ENCODE results near the gene B3GLCT. TPM values are rescaled to one million over a fixed set of nuclear protein-coding genes. Genes with fewer than 3 reads are reported as not detected.
"Not testable (repeated sequence)": the region's sequence is repeated elsewhere in the genome, so short reads cannot be mapped to it uniquely, and the experiment has no call there.

The B3GLCT gene
- polyA plus RNA-seq, 1 donor from 2014 or later: 8.2 TPM

GRCh38 chr13:31213651-31214289, 14.0 kb downstream of the B3GLCT start:
- H3K36me3 ChIP-seq (ENCODE audit: insufficient read depth, low read length): no peaks in the 10 kb centered on the region
- H3K79me2 ChIP-seq (replicated peaks; ENCODE audit: insufficient read depth, low read length): no peaks in the 10 kb centered on the region
- H3K4me2 ChIP-seq (ENCODE audit: low read length): no peak overlapping the region
- no peaks in the 10 kb centered on the region for H3K9me2 ChIP-seq (ENCODE audit: insufficient read depth, low read length)
- H2AFZ ChIP-seq (ENCODE audit: low read depth, low read length): no peak overlapping the region
- no peak overlapping the region for H3K9ac ChIP-seq (ENCODE audit: low read length)
- no peak overlapping the region for H3K4me3 ChIP-seq (ENCODE audit: low read length)
- H3K27ac ChIP-seq (ENCODE audit: low read length): no peak overlapping the region
- TF ChIP-seq POLR2AphosphoS5 (IDR thresholded peaks at IDR 0.05) (no peak), REST (IDR thresholded peaks at IDR 0.05; ENCODE audit: borderline replicate concordance) (no peak), MXI1 (conservative IDR thresholded peaks at IDR 0.05; ENCODE audit: poor library complexity, severe bottlenecking) (no peak), SMC3 (conservative IDR thresholded peaks at IDR 0.05; ENCODE audit: poor library complexity) (no peak), EP300 (conservative IDR thresholded peaks at IDR 0.05; ENCODE audit: poor library complexity, severe bottlenecking) (no peak), TAF1 (IDR thresholded peaks at IDR 0.05; ENCODE audit: low read depth) (no peak), EZH2 (IDR thresholded peaks at IDR 0.05; ENCODE audit: borderline replicate concordance, insufficient read depth, low read length, poor library complexity, severe bottlenecking) (no peak), RAD21 (conservative IDR thresholded peaks at IDR 0.05) (no peak), CTCF (IDR thresholded peaks at IDR 0.05; ENCODE audit: poor library complexity, severe bottlenecking) (no peak)
- no peaks in the 10 kb centered on the region for H3K27me3 ChIP-seq (ENCODE audit: insufficient read depth, low read depth, low read length)
- H4K20me1 ChIP-seq (ENCODE audit: insufficient read depth): no peaks in the 10 kb centered on the region
- H3K9me3 ChIP-seq (ENCODE audit: low read length): no peaks in the 10 kb centered on the region
- H3F3A ChIP-seq (ENCODE audit: insufficient read depth, low read length, poor library complexity, severe bottlenecking): no peaks in the 10 kb centered on the region

GRCh38 chr13:31214435-31214834, 14.7 kb downstream of the B3GLCT start:
- no peaks in the 10 kb centered on the region for H3K9me2 ChIP-seq (ENCODE audit: insufficient read depth, low read length)
- no peaks in the 10 kb centered on the region for H3K79me2 ChIP-seq (replicated peaks; ENCODE audit: insufficient read depth, low read length)
- no peak overlapping the region for H3K4me3 ChIP-seq (ENCODE audit: low read length)
- H3K9ac ChIP-seq (ENCODE audit: low read length): no peak overlapping the region
- no peaks in the 10 kb centered on the region for H3K9me3 ChIP-seq (ENCODE audit: low read length)
- no peaks in the 10 kb centered on the region for H3F3A ChIP-seq (ENCODE audit: insufficient read depth, low read length, poor library complexity, severe bottlenecking)
- no peaks in the 10 kb centered on the region for H3K27me3 ChIP-seq (ENCODE audit: insufficient read depth, low read depth, low read length)
- TF ChIP-seq EZH2 (IDR thresholded peaks at IDR 0.05; ENCODE audit: borderline replicate concordance, insufficient read depth, low read length, poor library complexity, severe bottlenecking) (no peak), MXI1 (conservative IDR thresholded peaks at IDR 0.05; ENCODE audit: poor library complexity, severe bottlenecking) (no peak), CTCF (IDR thresholded peaks at IDR 0.05; ENCODE audit: poor library complexity, severe bottlenecking) (no peak), EP300 (conservative IDR thresholded peaks at IDR 0.05; ENCODE audit: poor library complexity, severe bottlenecking) (no peak), RAD21 (conservative IDR thresholded peaks at IDR 0.05) (no peak), TAF1 (IDR thresholded peaks at IDR 0.05; ENCODE audit: low read depth) (no peak), REST (IDR thresholded peaks at IDR 0.05; ENCODE audit: borderline replicate concordance) (no peak), POLR2AphosphoS5 (IDR thresholded peaks at IDR 0.05) (no peak), SMC3 (conservative IDR thresholded peaks at IDR 0.05; ENCODE audit: poor library complexity) (no peak)
- H3K36me3 ChIP-seq (ENCODE audit: insufficient read depth, low read length): no peaks in the 10 kb centered on the region
- no peaks in the 10 kb centered on the region for H4K20me1 ChIP-seq (ENCODE audit: insufficient read depth)
- no peak overlapping the region for H2AFZ ChIP-seq (ENCODE audit: low read depth, low read length)
- no peak overlapping the region for H3K27ac ChIP-seq (ENCODE audit: low read length)
- H3K4me2 ChIP-seq (ENCODE audit: low read length): no peak overlapping the region

- H3K36me3 ChIP-seq (ENCODE audit: insufficient read depth, low read length); H4K20me1 ChIP-seq (ENCODE audit: insufficient read depth); H3K4me2 ChIP-seq (ENCODE audit: low read length); H3K9me3 ChIP-seq (ENCODE audit: low read length); H3K4me3 ChIP-seq (ENCODE audit: low read length); H3K9me2 ChIP-seq (ENCODE audit: insufficient read depth, low read length); H2AFZ ChIP-seq (ENCODE audit: low read depth, low read length); H3K79me2 ChIP-seq (replicated peaks; ENCODE audit: insufficient read depth, low read length); H3K27me3 ChIP-seq (ENCODE audit: insufficient read depth, low read depth, low read length); H3F3A ChIP-seq (ENCODE audit: insufficient read depth, low read length, poor library complexity, severe bottlenecking); H3K9ac ChIP-seq (ENCODE audit: low read length); H3K27ac ChIP-seq (ENCODE audit: low read length): not testable (repeated sequence)
Measured at GRCh38 chr13:31216916-31217315, 17.1 kb downstream of the B3GLCT start.
